ENCODE data around the gene WWC2. TPM values are rescaled to one million over a fixed set of nuclear protein-coding genes. Genes with fewer than 3 reads are reported as not detected.
"Not testable (repeated sequence)": the region's sequence is repeated elsewhere in the genome, so short reads cannot be mapped to it uniquely, and the experiment has no call there.

The WWC2 gene
- total and polyA plus RNA-seq, 2 experiments from 2014 or later: 50.5 to 74.2 TPM

DNA sequence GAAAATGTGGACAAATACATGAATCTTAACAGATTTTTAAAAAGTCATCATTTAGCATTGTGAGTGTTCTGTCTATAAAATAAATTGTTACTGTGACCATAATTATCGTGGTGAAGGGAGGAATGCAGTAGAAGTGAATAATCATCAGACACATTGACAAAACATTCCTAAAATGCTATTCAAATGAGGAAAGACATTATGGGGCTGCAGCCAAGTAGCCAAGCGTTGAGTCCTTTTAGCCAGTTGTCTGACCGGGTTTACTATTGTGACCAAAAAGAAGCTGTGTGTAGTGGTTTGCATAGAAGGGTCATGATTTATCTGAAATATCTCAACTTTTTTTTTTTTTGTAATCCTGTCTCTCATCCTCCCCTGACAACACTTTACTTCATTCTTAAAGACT, 19.5 kb downstream of the WWC2 start:
- Mint-ChIP-seq H3K4me3 (peak overlapping the region; percentile 55), H3K36me3 (ENCODE audit: low read depth) (0 out of 3 replicates have a peak, but pooled peaks cover 3% of the 10 kb centered on the region), H3K9me3 (no peaks in the 10 kb centered on the region), H3K4me1 (peaks cover 65% of the 10 kb centered on the region), H3K27me3 (ENCODE audit: insufficient read depth, low read depth, poor library complexity) (peaks cover 7% of the 10 kb centered on the region), H3K27ac (peak overlapping the region; percentile 95)
- Histone ChIP-seq H2AFZ (no peak overlapping the region), H4K20me1 (replicated peaks; ENCODE audit: insufficient read depth) (peaks cover 3% of the 10 kb centered on the region; the same call in 1 of the 2 replicates), H3K4me2 (peak overlapping the region; percentile 50), H3K9me2 (ENCODE audit: insufficient read depth) (no peaks in the 10 kb centered on the region), H3K27ac (ENCODE audit: low read depth) (peak overlapping the region; percentile 93), H3F3A (replicated peaks; ENCODE audit: low read depth) (no peaks in the 10 kb centered on the region), H3K27me3 (ENCODE audit: insufficient read depth) (no peaks in the 10 kb centered on the region), H3K36me3 (ENCODE audit: insufficient read depth) (no peaks in the 10 kb centered on the region), H3K4me1 (ENCODE audit: insufficient read depth) (peaks cover 47% of the 10 kb centered on the region), H3K4me3 (peak overlapping the region; percentile 29), H3K79me2 (replicated peaks; ENCODE audit: insufficient read depth) (peaks cover 97% of the 10 kb centered on the region)
- peak; percentile 85 for DNase-seq (ENCODE audit: low spot score)
- ATAC-seq: peak; percentile 75
- TF ChIP-seq NANOG (IDR thresholded peaks at IDR 0.05; ENCODE audit: borderline replicate concordance) (peak; percentile 55; the same call in 1 of the 2 replicates), ZNF114 (CRISPR knock-in tag; IDR thresholded peaks at IDR 0.05) (no peak)

DNA sequence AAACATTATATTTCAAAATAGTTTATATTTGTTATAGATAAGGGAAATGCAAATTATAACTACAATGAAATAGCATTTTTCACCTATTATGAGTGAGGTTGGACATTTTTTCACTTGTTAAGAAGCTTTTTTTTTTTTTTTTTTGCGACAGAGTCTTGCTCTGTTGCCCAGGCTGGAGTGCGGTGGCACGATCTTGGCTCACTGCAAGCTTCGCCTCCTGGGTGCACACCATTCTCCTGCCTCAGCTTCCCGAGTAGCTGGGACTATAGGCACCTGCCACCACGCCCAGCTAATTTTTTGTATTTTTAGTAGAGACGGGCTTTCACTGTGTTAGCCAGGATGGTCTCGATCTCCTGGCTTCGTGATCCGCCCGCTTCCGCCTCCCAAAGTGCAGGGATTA, 22.6 kb downstream of the WWC2 start:
- not testable (repeated sequence) for H3K36me3 ChIP-seq (ENCODE audit: insufficient read depth); ATAC-seq; H2AFZ ChIP-seq; H3K9me3 Mint-ChIP-seq; H3K4me3 Mint-ChIP-seq; H3K9me2 ChIP-seq (ENCODE audit: insufficient read depth); H3K27ac ChIP-seq (ENCODE audit: low read depth); H3K27me3 Mint-ChIP-seq (ENCODE audit: insufficient read depth, low read depth, poor library complexity); H3K36me3 Mint-ChIP-seq (ENCODE audit: low read depth); H3K27ac Mint-ChIP-seq; DNase-seq (ENCODE audit: low spot score); H3K27me3 ChIP-seq (ENCODE audit: insufficient read depth); H3F3A ChIP-seq (replicated peaks; ENCODE audit: low read depth); H3K4me2 ChIP-seq; H3K4me3 ChIP-seq
- peaks cover 97% of the 10 kb centered on the region for H3K79me2 ChIP-seq (replicated peaks; ENCODE audit: insufficient read depth)
- H3K4me1 Mint-ChIP-seq: peaks cover 56% of the 10 kb centered on the region
- peaks cover 21% of the 10 kb centered on the region for H4K20me1 ChIP-seq (replicated peaks; ENCODE audit: insufficient read depth)
- H3K4me1 ChIP-seq (ENCODE audit: insufficient read depth): peaks cover 35% of the 10 kb centered on the region

DNA sequence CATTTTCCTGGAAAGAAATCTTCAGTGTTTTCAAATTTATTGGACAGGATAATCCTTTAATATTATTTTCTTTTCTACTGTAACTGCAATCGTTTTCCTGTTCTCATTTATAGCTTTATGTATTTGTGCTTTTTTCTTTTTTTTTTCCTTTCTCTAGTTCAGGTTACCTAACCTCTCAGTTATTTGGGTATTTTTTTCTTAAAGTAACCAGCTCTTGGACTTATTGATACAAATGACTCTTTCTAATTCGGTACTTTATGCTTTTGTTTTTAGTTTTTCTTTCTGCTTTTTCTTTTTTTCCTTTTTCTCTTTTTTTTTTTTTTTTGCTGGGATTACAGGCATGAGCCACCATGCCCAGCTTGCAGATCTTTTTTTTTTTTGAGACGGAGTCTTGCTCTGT, 25.2 kb downstream of the WWC2 start:
- no peak overlapping the region for H3K4me3 Mint-ChIP-seq
- peaks cover 29% of the 10 kb centered on the region for H4K20me1 ChIP-seq (replicated peaks; ENCODE audit: insufficient read depth)
- no peak overlapping the region for H2AFZ ChIP-seq
- no peak overlapping the region for H3K4me2 ChIP-seq
- no peaks in the 10 kb centered on the region for H3K36me3 ChIP-seq (ENCODE audit: insufficient read depth)
- H3K9me2 ChIP-seq (ENCODE audit: insufficient read depth): no peaks in the 10 kb centered on the region
- no peak for TF ChIP-seq STAT1 (IDR thresholded peaks at IDR 0.05; ENCODE audit: unreplicated experiment)
- no peak for TF ChIP-seq EZH2 (IDR thresholded peaks at IDR 0.05; ENCODE audit: low read depth, unreplicated experiment)
- TF ChIP-seq, protein P1, sequence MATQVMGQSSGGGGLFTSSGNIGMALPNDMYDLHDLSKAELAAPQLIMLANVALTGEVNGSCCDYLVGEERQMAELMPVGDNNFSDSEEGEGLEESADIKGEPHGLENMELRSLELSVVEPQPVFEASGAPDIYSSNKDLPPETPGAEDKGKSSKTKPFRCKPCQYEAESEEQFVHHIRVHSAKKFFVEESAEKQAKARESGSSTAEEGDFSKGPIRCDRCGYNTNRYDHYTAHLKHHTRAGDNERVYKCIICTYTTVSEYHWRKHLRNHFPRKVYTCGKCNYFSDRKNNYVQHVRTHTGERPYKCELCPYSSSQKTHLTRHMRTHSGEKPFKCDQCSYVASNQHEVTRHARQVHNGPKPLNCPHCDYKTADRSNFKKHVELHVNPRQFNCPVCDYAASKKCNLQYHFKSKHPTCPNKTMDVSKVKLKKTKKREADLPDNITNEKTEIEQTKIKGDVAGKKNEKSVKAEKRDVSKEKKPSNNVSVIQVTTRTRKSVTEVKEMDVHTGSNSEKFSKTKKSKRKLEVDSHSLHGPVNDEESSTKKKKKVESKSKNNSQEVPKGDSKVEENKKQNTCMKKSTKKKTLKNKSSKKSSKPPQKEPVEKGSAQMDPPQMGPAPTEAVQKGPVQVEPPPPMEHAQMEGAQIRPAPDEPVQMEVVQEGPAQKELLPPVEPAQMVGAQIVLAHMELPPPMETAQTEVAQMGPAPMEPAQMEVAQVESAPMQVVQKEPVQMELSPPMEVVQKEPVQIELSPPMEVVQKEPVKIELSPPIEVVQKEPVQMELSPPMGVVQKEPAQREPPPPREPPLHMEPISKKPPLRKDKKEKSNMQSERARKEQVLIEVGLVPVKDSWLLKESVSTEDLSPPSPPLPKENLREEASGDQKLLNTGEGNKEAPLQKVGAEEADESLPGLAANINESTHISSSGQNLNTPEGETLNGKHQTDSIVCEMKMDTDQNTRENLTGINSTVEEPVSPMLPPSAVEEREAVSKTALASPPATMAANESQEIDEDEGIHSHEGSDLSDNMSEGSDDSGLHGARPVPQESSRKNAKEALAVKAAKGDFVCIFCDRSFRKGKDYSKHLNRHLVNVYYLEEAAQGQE (IDR thresholded peaks at IDR 0.05; ENCODE audit: unreplicated experiment): no peak
- peaks cover 10% of the 10 kb centered on the region for H3K27me3 Mint-ChIP-seq (ENCODE audit: insufficient read depth, low read depth, poor library complexity)
- no peak overlapping the region for H3K27ac ChIP-seq (ENCODE audit: low read depth)
- 0 out of 3 replicates have a peak, but pooled peaks cover 3% of the 10 kb centered on the region for H3K36me3 Mint-ChIP-seq (ENCODE audit: low read depth)
- H3K4me1 Mint-ChIP-seq: peaks cover 47% of the 10 kb centered on the region
- DNase-seq (ENCODE audit: low spot score) (no peak), ATAC-seq (no peak)
- H3K4me3 ChIP-seq: no peak overlapping the region
- no peaks in the 10 kb centered on the region for H3K27me3 ChIP-seq (ENCODE audit: insufficient read depth)
- H3K4me1 ChIP-seq (ENCODE audit: insufficient read depth): peaks cover 35% of the 10 kb centered on the region
- H3K79me2 ChIP-seq (replicated peaks; ENCODE audit: insufficient read depth): peaks cover 100% of the 10 kb centered on the region
- no peaks in the 10 kb centered on the region for H3K9me3 Mint-ChIP-seq
- no peaks in the 10 kb centered on the region for H3F3A ChIP-seq (replicated peaks; ENCODE audit: low read depth)
- H3K27ac Mint-ChIP-seq: peak overlapping the region; percentile 61
